ENCODE data around the gene SCAP.

DNA sequence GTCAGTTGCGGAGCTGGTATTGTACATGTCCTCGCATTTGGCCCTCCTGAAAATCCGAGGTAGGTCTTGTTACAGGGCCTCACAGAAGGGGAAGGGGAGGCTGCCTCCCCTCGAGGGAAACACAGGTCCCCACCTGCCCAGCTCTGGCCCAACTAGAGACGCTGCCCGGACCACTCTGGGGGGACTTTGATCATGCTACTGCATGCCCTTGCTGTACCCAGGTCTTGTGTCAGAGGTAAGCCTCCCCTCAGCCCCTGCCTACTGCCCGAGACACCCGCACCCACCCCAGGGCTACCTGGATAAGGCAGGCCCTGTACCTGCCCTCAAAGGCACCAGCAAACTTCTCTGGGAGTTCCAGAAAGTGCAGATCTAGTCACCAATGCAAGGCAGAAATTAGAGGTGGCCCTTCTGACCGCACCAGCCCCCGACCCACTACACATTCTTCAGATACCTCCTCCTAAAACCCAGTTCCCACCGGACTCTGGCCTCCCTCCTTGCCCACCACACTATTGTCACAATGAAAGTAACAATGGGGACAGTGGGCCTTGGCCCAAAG lies 981 bp upstream of the SCAP start:
- TF ChIP-seq, protein P1, sequence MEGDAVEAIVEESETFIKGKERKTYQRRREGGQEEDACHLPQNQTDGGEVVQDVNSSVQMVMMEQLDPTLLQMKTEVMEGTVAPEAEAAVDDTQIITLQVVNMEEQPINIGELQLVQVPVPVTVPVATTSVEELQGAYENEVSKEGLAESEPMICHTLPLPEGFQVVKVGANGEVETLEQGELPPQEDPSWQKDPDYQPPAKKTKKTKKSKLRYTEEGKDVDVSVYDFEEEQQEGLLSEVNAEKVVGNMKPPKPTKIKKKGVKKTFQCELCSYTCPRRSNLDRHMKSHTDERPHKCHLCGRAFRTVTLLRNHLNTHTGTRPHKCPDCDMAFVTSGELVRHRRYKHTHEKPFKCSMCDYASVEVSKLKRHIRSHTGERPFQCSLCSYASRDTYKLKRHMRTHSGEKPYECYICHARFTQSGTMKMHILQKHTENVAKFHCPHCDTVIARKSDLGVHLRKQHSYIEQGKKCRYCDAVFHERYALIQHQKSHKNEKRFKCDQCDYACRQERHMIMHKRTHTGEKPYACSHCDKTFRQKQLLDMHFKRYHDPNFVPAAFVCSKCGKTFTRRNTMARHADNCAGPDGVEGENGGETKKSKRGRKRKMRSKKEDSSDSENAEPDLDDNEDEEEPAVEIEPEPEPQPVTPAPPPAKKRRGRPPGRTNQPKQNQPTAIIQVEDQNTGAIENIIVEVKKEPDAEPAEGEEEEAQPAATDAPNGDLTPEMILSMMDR (CRISPR knock-in tag; IDR thresholded peaks at IDR 0.05), result no peak
- TF ChIP-seq ZMAT3 (CRISPR knock-in tag; conservative IDR thresholded peaks at IDR 0.05), result no peak

Measured in HepG2 (cell line).